Lower lobe of right lung (tissue), 2 donors: Measurements from ENCODE around the gene CCDC83. TPM values are rescaled to one million over a fixed set of nuclear protein-coding genes. Genes with fewer than 3 reads are reported as not detected.
A peak's percentile ranks its signal among the peaks of the same experiment; 100 is the strongest.

Source experiments
- ATAC-seq, 2 donors: fragments of 200-7000 bp; cut with Tn5 transposase; one replicate each; pipeline ENCODE4 v1.9.1; 2020 to 2022; ENCODE audit warnings: mild to moderate bottlenecking in 2 of 2, moderate library complexity in 2 of 2
- DNase-seq: peaks from one replicate; pipeline ENCODE4 v3.0.0-alpha.2; 2020
- H3K27ac ChIP-seq: fragments of 200-600 bp; one replicate; pipeline ENCODE4 v1.8.0; 2022
- H3K27me3 ChIP-seq: fragments of 200-600 bp; one replicate; pipeline ENCODE4 v1.8.0; 2022; ENCODE audit warnings: low read depth
- H3K36me3 ChIP-seq: fragments of 200-600 bp; one replicate; pipeline ENCODE4 v1.8.0; 2022; ENCODE audit warnings: mild to moderate bottlenecking
- H3K4me1 ChIP-seq: fragments of 200-600 bp; one replicate; pipeline ENCODE4 v1.8.0; 2022
- H3K4me3 ChIP-seq: fragments of 200-600 bp; one replicate; pipeline ENCODE4 v1.8.0; 2022; ENCODE audit warnings: mild to moderate bottlenecking
- H3K9me3 ChIP-seq: fragments of 200-600 bp; one replicate; pipeline ENCODE4 v1.8.0; 2022
- intact Hi-C: fragments of 100-400 bp; cut with DNase I; formaldehyde crosslinking; loops from one replicate; pipeline ENCODE4 v1.11.0; 2022
- total RNA-seq: library from RNA; stranded (reverse); fragmentation: NEBNext Ultra II Directional; extraction: Animal tissue kit (Norgen Biotek cat#: 25700); gene quantifications from one replicate; pipeline ENCODE4 v1.2.1, GENCODE V29; 2021
- TF ChIP-seq, protein P1 (sequence below): fragments of 200-600 bp; IDR thresholded peaks from one replicate; pipeline ENCODE4 v1.8.0; 2022; ENCODE audit warnings: antibody characterized with exemption, mild to moderate bottlenecking
- donor health status: DM: no; HTN: yes; CAD: no; lungs with severe emphysema.

CCDC83 gene
- total RNA-seq, 1 donor from 2014 or later, result not detected

DNA sequence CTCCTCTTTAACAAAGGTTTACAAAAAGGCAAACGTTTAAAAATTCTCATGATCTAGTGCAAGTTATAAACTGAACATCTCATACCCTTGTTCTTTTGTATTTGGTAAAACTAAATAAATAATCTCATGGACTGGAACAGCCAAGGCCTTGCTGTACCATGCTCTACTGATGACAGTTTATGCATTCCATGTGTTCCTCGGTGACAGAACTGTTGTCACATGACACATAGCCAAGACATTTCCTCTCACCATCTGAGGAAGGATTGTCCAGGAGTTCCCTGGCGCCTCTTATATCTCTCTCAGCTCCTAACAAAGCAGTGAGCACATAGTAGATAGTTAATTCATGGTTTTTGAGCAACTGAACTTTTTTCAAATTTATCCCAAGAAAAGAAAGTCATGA, 12.6 kb downstream of the CCDC83 start:
- TF ChIP-seq, protein P1, sequence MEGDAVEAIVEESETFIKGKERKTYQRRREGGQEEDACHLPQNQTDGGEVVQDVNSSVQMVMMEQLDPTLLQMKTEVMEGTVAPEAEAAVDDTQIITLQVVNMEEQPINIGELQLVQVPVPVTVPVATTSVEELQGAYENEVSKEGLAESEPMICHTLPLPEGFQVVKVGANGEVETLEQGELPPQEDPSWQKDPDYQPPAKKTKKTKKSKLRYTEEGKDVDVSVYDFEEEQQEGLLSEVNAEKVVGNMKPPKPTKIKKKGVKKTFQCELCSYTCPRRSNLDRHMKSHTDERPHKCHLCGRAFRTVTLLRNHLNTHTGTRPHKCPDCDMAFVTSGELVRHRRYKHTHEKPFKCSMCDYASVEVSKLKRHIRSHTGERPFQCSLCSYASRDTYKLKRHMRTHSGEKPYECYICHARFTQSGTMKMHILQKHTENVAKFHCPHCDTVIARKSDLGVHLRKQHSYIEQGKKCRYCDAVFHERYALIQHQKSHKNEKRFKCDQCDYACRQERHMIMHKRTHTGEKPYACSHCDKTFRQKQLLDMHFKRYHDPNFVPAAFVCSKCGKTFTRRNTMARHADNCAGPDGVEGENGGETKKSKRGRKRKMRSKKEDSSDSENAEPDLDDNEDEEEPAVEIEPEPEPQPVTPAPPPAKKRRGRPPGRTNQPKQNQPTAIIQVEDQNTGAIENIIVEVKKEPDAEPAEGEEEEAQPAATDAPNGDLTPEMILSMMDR, result no peak
- Histone ChIP-seq H3K4me1 (no peaks in the 10 kb centered on the region), H3K36me3 (no peaks in the 10 kb centered on the region), H3K27me3 (no peaks in the 10 kb centered on the region), H3K4me3 (no peak overlapping the region), H3K9me3 (no peaks in the 10 kb centered on the region), H3K27ac (no peak overlapping the region)
- DNase-seq (no peak), ATAC-seq (no peak)
- intact Hi-C loops, result no loop called here

DNA sequence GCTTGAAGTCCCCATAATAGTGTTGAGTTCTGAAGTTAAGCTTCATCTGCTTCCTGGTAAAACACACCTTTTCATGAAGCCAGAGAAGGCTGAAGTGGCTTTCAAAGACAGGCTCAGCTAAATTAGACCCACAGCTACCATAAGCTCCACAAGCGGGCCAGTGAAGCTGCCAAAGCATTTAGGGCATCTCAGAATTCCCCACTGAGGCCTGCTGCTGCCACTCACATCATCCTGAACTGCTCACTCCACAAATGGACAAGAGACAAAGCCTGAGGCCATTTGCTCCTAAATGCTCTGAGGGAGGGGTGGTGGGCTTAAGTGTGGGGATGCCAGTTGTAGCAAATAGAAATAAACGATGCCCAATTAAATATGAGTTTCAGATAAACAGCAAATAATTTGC, 14.6 kb downstream of the CCDC83 start:
- Histone ChIP-seq H3K4me1 (no peaks in the 10 kb centered on the region), H3K36me3 (no peaks in the 10 kb centered on the region), H3K27me3 (no peaks in the 10 kb centered on the region), H3K9me3 (no peaks in the 10 kb centered on the region), H3K27ac (no peak overlapping the region), H3K4me3 (no peak overlapping the region)
- intact Hi-C loops, result no loop called here
- ATAC-seq (no peak), DNase-seq (no peak)
- TF ChIP-seq, protein P1, result no peak

DNA sequence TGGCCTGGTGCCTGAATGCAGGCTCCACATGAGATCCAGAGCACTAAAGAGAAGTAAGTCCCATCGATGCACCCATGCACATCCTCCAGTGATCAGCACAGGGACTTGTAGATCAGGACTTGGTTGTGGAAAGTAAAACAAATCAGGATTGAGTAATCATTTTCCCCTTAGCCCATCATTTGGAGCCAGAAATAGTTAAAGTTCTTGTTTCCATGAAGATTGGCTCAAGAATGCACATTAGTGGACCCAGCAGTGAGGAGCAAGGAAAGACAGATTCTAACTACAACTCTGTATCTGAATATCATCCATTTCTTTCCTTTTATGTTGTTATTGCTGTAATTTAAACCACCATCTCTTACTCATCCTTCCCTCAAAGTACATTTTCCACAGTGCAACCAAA, 19.1 kb downstream of the CCDC83 start:
- no peaks in the 10 kb centered on the region for H3K4me1 ChIP-seq
- DNase-seq, result no peak
- TF ChIP-seq, protein P1, result no peak
- H3K36me3 ChIP-seq, result no peaks in the 10 kb centered on the region
- ATAC-seq, result no peak
- no peak overlapping the region for H3K4me3 ChIP-seq
- intact Hi-C loops, result no loop called here
- no peaks in the 10 kb centered on the region for H3K9me3 ChIP-seq
- no peaks in the 10 kb centered on the region for H3K27me3 ChIP-seq
- no peak overlapping the region for H3K27ac ChIP-seq

DNA sequence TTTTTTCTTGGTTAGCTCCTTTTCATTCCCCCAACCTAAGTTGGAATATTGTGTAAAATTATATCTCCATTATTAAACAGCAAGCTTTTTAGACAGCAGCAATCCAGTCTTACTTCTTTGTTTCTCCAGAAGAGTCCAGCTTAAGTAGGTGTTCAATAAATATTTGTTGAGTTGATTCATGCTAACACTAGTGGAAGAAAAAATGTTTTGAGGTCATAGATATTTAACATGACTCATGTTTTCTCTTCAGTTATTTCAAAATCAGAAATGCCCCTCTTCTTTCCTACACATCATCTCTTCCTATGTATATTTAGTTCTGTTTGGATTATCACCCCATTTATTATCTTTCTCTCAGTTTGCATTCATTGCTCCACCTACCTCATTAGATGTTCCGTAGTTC, 20.3 kb downstream of the CCDC83 start:
- TF ChIP-seq, protein P1, result no peak
- no peak overlapping the region for H3K4me3 ChIP-seq
- no peak for DNase-seq
- H3K4me1 ChIP-seq, result no peaks in the 10 kb centered on the region
- H3K9me3 ChIP-seq, result no peaks in the 10 kb centered on the region
- H3K27ac ChIP-seq, result no peak overlapping the region
- intact Hi-C loops, result no loop called here
- ATAC-seq, result peak in 1 of 2 donors; percentile 57
- no peaks in the 10 kb centered on the region for H3K27me3 ChIP-seq
- no peaks in the 10 kb centered on the region for H3K36me3 ChIP-seq

DNA sequence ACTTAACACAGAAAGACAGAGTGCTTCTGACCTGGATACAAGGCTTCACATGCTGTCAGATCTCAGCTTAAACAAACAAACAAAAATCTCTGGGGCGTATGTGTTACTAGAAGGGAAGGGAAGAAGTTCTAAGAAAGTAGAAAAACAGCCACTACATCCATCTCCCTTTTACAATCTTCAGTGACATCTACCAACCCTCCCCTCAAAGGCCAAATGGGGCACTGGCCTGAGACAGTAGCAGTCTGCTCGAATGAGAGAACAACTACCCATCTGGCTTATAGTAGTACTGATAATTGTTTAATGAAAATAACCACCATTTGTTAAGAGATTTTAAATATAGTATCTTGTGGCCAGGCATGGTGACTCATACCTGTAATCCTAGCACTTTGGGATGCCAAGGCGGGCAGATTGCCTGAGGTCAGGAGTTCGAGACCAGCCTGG, 29.4 kb downstream of the CCDC83 start:
- no peaks in the 10 kb centered on the region for H3K9me3 ChIP-seq
- intact Hi-C loops, result no loop called here
- H3K27me3 ChIP-seq, result no peaks in the 10 kb centered on the region
- no peaks in the 10 kb centered on the region for H3K4me1 ChIP-seq
- H3K36me3 ChIP-seq, result no peaks in the 10 kb centered on the region
- TF ChIP-seq, protein P1, result no peak
- ATAC-seq (no peak), DNase-seq (no peak)
- no peak overlapping the region for H3K4me3 ChIP-seq
- H3K27ac ChIP-seq, result no peak overlapping the region
